HCT116 (cell line): ENCODE measurements around the gene DOCK1.

Experiments
- CEBPB ChIP-seq: IDR thresholded peaks from 2 replicates; pipeline ENCODE4 v1.6.1; 2012; ENCODE audit warnings: low read depth
- CTCF ChIP-seq, 3 experiments: fragments of 200-600 bp in 1 of 3; sonication (generic) in 1 of 3; IDR thresholded peaks in 2 of 3; conservative IDR thresholded peaks in 1 of 3; 2 replicates each; pipeline ENCODE4 v1.5.1; 2012 to 2017; ENCODE audit warnings: low read depth in 2 of 3, low read length in 2 of 3, antibody characterized with exemption in 1 of 3, borderline replicate concordance in 1 of 3, control low read depth in 1 of 3, mild to moderate bottlenecking in 1 of 3, mixed read lengths in 1 of 3, mixed run types in 1 of 3, moderate library complexity in 1 of 3; ENCODE audit not compliant: insufficient read depth in 1 of 3
- MAX ChIP-seq: IDR thresholded peaks from 2 replicates; pipeline ENCODE4 v1.6.1; 2012
- POLR2A ChIP-seq: IDR thresholded peaks from 2 replicates; pipeline ENCODE4 v1.7.0; 2011; ENCODE audit warnings: borderline replicate concordance; ENCODE audit not compliant: insufficient read depth, insufficient read length; ENCODE audit errors: extremely low read depth
- POLR2AphosphoS5 ChIP-seq: IDR thresholded peaks from 2 replicates; pipeline ENCODE4 v1.6.1; 2011; ENCODE audit warnings: mild to moderate bottlenecking, low read depth, low read length, moderate library complexity
- ZNF274 ChIP-seq: fragments of 200-500 bp; sonication (Bioruptor generic); IDR thresholded peaks from 2 replicates; pipeline ENCODE4 v1.6.1; 2014; ENCODE audit warnings: mild to moderate bottlenecking, low read depth, low read length, inconsistent platforms

- TF ChIP-seq CTCF (IDR thresholded peaks at IDR 0.05 in 2 of 3, conservative IDR thresholded peaks at IDR 0.05 in 1 of 3; ENCODE audit: borderline replicate concordance in 1 of 3, insufficient read depth in 1 of 3, low read depth in 2 of 3, low read length in 2 of 3) (no peak), POLR2AphosphoS5 (no peak), ZNF274 (no peak), MAX (no peak), CEBPB (no peak), POLR2A (no peak)
Observed at GRCh38 chr10:126906704-126907422, 1.6 kb downstream of the DOCK1 start.
